IMR-90 (cell line): ENCODE results near the gene CTR9.

ENCODE experiments used
- CTCF ChIP-seq: conservative IDR thresholded peaks from 2 replicates; pipeline ENCODE4 v1.5.1; 2012; ENCODE audit warnings: mild to moderate bottlenecking, low read depth, low read length, improper control_type of control experiment
- POLR2A ChIP-seq: IDR thresholded peaks from 2 replicates; pipeline ENCODE4 v1.6.1; 2012; ENCODE audit warnings: mild to moderate bottlenecking, low read depth, low read length

GRCh38 chr11:10823152-10823579 lies 72.1 kb downstream of the CTR9 start:
- TF ChIP-seq CTCF (no peak), POLR2A (no peak)
